Measurements from ENCODE around the gene ZW10. TPM values are rescaled to one million over a fixed set of nuclear protein-coding genes. Genes with fewer than 3 reads are reported as not detected.

The ZW10 gene
- total RNA-seq, 1 donor from 2014 or later = 11.5 TPM

- DNase-seq (no peak), ATAC-seq (peak; percentile 29)
- Histone ChIP-seq H3K36me3 (peaks cover 77% of the 10 kb centered on the region), H3K4me3 (no peak overlapping the region), H3K27me3 (no peaks in the 10 kb centered on the region), H3K4me1 (no peaks in the 10 kb centered on the region), H3K9me3 (no peaks in the 10 kb centered on the region), H3K27ac (no peak overlapping the region)
- TF ChIP-seq, protein P1, sequence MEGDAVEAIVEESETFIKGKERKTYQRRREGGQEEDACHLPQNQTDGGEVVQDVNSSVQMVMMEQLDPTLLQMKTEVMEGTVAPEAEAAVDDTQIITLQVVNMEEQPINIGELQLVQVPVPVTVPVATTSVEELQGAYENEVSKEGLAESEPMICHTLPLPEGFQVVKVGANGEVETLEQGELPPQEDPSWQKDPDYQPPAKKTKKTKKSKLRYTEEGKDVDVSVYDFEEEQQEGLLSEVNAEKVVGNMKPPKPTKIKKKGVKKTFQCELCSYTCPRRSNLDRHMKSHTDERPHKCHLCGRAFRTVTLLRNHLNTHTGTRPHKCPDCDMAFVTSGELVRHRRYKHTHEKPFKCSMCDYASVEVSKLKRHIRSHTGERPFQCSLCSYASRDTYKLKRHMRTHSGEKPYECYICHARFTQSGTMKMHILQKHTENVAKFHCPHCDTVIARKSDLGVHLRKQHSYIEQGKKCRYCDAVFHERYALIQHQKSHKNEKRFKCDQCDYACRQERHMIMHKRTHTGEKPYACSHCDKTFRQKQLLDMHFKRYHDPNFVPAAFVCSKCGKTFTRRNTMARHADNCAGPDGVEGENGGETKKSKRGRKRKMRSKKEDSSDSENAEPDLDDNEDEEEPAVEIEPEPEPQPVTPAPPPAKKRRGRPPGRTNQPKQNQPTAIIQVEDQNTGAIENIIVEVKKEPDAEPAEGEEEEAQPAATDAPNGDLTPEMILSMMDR (IDR thresholded peaks at IDR 0.05) = no peak
- intact Hi-C loops (cut with DNase I) = no loop called here
These were observed 35.4 kb upstream of the ZW10 start for GRCh38 chr11:113808931-113809330.

- no peaks in the 10 kb centered on the region for H3K4me1 ChIP-seq
- no peaks in the 10 kb centered on the region for H3K27me3 ChIP-seq
- no peak overlapping the region for H3K4me3 ChIP-seq
- intact Hi-C loops (cut with DNase I) = no loop called here
- DNase-seq = no peak
- H3K27ac ChIP-seq = no peak overlapping the region
- TF ChIP-seq, protein P1 (IDR thresholded peaks at IDR 0.05) = peak; percentile 27
- H3K9me3 ChIP-seq = no peaks in the 10 kb centered on the region
- ATAC-seq = peak; percentile 49
- peaks cover 93% of the 10 kb centered on the region for H3K36me3 ChIP-seq
These were observed 32.9 kb upstream of the ZW10 start for GRCh38 chr11:113806406-113806805.

- TF ChIP-seq, protein P1 (IDR thresholded peaks at IDR 0.05) = no peak
- Histone ChIP-seq H3K4me3 (no peak overlapping the region), H3K4me1 (no peaks in the 10 kb centered on the region), H3K27me3 (no peaks in the 10 kb centered on the region), H3K36me3 (peaks cover 89% of the 10 kb centered on the region), H3K27ac (no peak overlapping the region), H3K9me3 (no peaks in the 10 kb centered on the region)
- ATAC-seq (no peak), DNase-seq (no peak)
- intact Hi-C loops (cut with DNase I) = no loop called here
These were observed 32.1 kb upstream of the ZW10 start for GRCh38 chr11:113805640-113806039.

- H3K9me3 ChIP-seq = no peaks in the 10 kb centered on the region
- intact Hi-C loops (cut with DNase I) = no loop called here
- H3K36me3 ChIP-seq = peaks cover 78% of the 10 kb centered on the region
- no peaks in the 10 kb centered on the region for H3K27me3 ChIP-seq
- no peak overlapping the region for H3K27ac ChIP-seq
- no peak overlapping the region for H3K4me3 ChIP-seq
- DNase-seq = no peak
- no peaks in the 10 kb centered on the region for H3K4me1 ChIP-seq
- TF ChIP-seq, protein P1 (IDR thresholded peaks at IDR 0.05) = no peak
- no peak for ATAC-seq
These were observed 29.1 kb upstream of the ZW10 start for GRCh38 chr11:113802621-113803020.

- H3K4me1 ChIP-seq = no peaks in the 10 kb centered on the region
- H3K27me3 ChIP-seq = no peaks in the 10 kb centered on the region
- DNase-seq (no peak), ATAC-seq (peak; percentile 85)
- H3K9me3 ChIP-seq = no peaks in the 10 kb centered on the region
- H3K36me3 ChIP-seq = peaks cover 23% of the 10 kb centered on the region
- intact Hi-C loops (cut with DNase I) = no loop called here
- TF ChIP-seq, protein P1 (IDR thresholded peaks at IDR 0.05) = peak; percentile 65
- H3K27ac ChIP-seq = no peak overlapping the region
- H3K4me3 ChIP-seq = no peak overlapping the region
These were observed 23.3 kb upstream of the ZW10 start for GRCh38 chr11:113796663-113797259.

Data from upper lobe of right lung (tissue), 1 donor.